Kidney epithelial cell (primary cell): ENCODE data around the gene CYRIA. TPM values are rescaled to one million over a fixed set of nuclear protein-coding genes. Genes with fewer than 3 reads are reported as not detected.

Experiments used
- DNase-seq: peaks from one replicate; pipeline ENCODE4 v3.0.0-alpha.2; 2010; ENCODE audit warnings: low read depth
- H3K27me3 ChIP-seq: 2 replicates; pipeline ENCODE4 v1.6.0; 2011; ENCODE audit warnings: low read length; ENCODE audit not compliant: control insufficient read depth, insufficient read depth
- H3K36me3 ChIP-seq: 2 replicates; pipeline ENCODE4 v1.5.1; 2011; ENCODE audit warnings: low read length; ENCODE audit not compliant: control insufficient read depth, insufficient read depth
- H3K4me3 ChIP-seq: 2 replicates; pipeline ENCODE4 v1.5.1; 2011; ENCODE audit warnings: low read depth, mild to moderate bottlenecking, control low read depth, low read length
- CTCF ChIP-seq: IDR thresholded peaks from 2 replicates; pipeline ENCODE4 v1.5.1; 2011; ENCODE audit warnings: mild to moderate bottlenecking, moderate library complexity, low read length, control low read depth, inconsistent platforms; ENCODE audit not compliant: insufficient read depth, poor library complexity, severe bottlenecking
- total RNA-seq: library from RNA; depleted of rRNA; stranded (reverse); fragments of >200 nt; gene quantifications from 2 replicates; pipeline ENCODE4 v1.2.3, GENCODE V29; 2015

The CYRIA gene
- total RNA-seq, 1 donor from 2014 or later = 3.0 TPM

- H3K27me3 ChIP-seq = no peaks in the 10 kb centered on the region
- no peaks in the 10 kb centered on the region for H3K36me3 ChIP-seq
- no peak for DNase-seq
- TF ChIP-seq CTCF = no peak
- H3K4me3 ChIP-seq = no peak overlapping the region
Observed at GRCh38 chr2:16624436-16624780, 41.2 kb downstream of the CYRIA start.

GRCh38 chr2:16623564-16624435 lies 41.8 kb downstream of the CYRIA start:
- no peak for TF ChIP-seq CTCF
- no peaks in the 10 kb centered on the region for H3K27me3 ChIP-seq
- H3K36me3 ChIP-seq = no peaks in the 10 kb centered on the region
- no peak overlapping the region for H3K4me3 ChIP-seq
- no peak for DNase-seq

- DNase-seq = peak; percentile 99
- Histone ChIP-seq H3K27me3 (no peaks in the 10 kb centered on the region), H3K36me3 (no peaks in the 10 kb centered on the region), H3K4me3 (no peak overlapping the region)
- TF ChIP-seq CTCF = no peak
Observed at GRCh38 chr2:16623031-16623430, 42.6 kb downstream of the CYRIA start.

GRCh38 chr2:16622399-16622968 lies 43.1 kb downstream of the CYRIA start:
- DNase-seq = no peak
- no peaks in the 10 kb centered on the region for H3K36me3 ChIP-seq
- no peak overlapping the region for H3K4me3 ChIP-seq
- no peaks in the 10 kb centered on the region for H3K27me3 ChIP-seq
- TF ChIP-seq CTCF = no peak

GRCh38 chr2:16621316-16621715 lies 44.3 kb downstream of the CYRIA start:
- Histone ChIP-seq H3K36me3 (no peaks in the 10 kb centered on the region), H3K4me3 (no peak overlapping the region), H3K27me3 (no peaks in the 10 kb centered on the region)
- TF ChIP-seq CTCF = no peak
- no peak for DNase-seq
